ENCODE results near the gene PKD1L1. TPM values are rescaled to one million over a fixed set of nuclear protein-coding genes. Genes with fewer than 3 reads are reported as not detected.

Gene PKD1L1
- polyA plus RNA-seq, 1 of the 3 experiments (the other 2 are of a cell fraction) = 0.10 TPM

DNA sequence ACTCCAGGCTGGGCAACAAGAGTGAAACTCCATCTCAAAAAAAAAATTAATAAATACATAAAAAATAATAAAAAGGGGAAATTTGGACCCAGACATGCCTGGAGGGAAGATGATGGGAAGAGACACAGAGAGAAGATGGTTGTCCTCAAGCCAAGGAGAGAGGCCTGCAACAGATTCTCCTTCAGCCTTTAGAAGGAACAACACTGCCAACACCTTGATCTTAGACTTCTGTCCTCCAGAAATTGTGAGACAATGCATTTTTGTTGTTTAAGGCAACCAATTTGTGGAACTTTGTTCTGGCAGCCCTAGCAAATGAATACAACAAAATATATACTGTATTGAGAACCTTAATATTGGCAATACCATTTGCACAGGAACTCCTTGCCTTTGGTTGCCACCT lies 186.1 kb downstream of the PKD1L1 start:
- Histone ChIP-seq H2AFZ (ENCODE audit: low read depth) (no peak overlapping the region), H3K27ac (ENCODE audit: low read depth in 2 of 2, low read length in 1 of 2) (peak overlapping the region; percentile 99), H3K27me3 (ENCODE audit: insufficient read depth) (no peaks in the 10 kb centered on the region), H3K9ac (peak overlapping the region; percentile 75; the same call in 1 of the 2 replicates), H3K4me3 (ENCODE audit: low read depth in 2 of 2, low read length in 1 of 2) (no peak overlapping the region), H3K4me2 (peak overlapping the region; percentile 71; the same call in 1 of the 2 replicates), H3K9me3 (no peaks in the 10 kb centered on the region), H3K9me2 (no peaks in the 10 kb centered on the region), H3K79me2 (ENCODE audit: insufficient read depth) (no peaks in the 10 kb centered on the region), H3K4me1 (ENCODE audit: control insufficient read depth in 1 of 2, insufficient read depth in 2 of 2, low read depth in 1 of 2, low read length in 1 of 2) (peaks cover 38 to 39% of the 10 kb centered on the region in 2 experiments), H4K20me1 (ENCODE audit: insufficient read depth) (no peaks in the 10 kb centered on the region), H3K36me3 (replicated peaks in 1 of 2; ENCODE audit: control insufficient read depth in 1 of 2, insufficient read depth in 2 of 2, low read length in 1 of 2) (no peaks in the 10 kb centered on the region), H3F3A (replicated peaks; ENCODE audit: insufficient read depth) (peaks cover 33% of the 10 kb centered on the region)
- DNase-seq = no peak
- ChIA-PET CTCF (interaction anchor here (1.4 to 1.7 kb wide), 2 partner anchors 57 to 496 kb away, joined by 5 to 7 read pairs; no protein-coding TSS in a partner anchor), POLR2A (no interaction called here)
- TF ChIP-seq GATA2 (CRISPR knock-in tag; IDR thresholded peaks at IDR 0.05) (no peak), GABPA (IDR thresholded peaks at IDR 0.05; ENCODE audit: low read depth) (no peak), YY1 (IDR thresholded peaks at IDR 0.05; ENCODE audit: low read depth) (no peak), TEAD4 (IDR thresholded peaks at IDR 0.05; ENCODE audit: borderline replicate concordance, insufficient read depth) (no peak), NFIC (IDR thresholded peaks at IDR 0.05; ENCODE audit: borderline replicate concordance) (no peak), TAF1 (IDR thresholded peaks at IDR 0.05; ENCODE audit: borderline replicate concordance, low read depth, low read length) (no peak), FOSL2 (IDR thresholded peaks at IDR 0.05; ENCODE audit: borderline replicate concordance, low read depth) (no peak), EZH2phosphoT487 (IDR thresholded peaks at IDR 0.05; ENCODE audit: borderline replicate concordance, low read depth) (no peak), RCOR1 (IDR thresholded peaks at IDR 0.05; ENCODE audit: low read length) (no peak), NRF1 (IDR thresholded peaks at IDR 0.05; ENCODE audit: low read depth, low read length) (no peak), EP300 (IDR thresholded peaks at IDR 0.05; ENCODE audit: borderline replicate concordance in 1 of 2, low read depth in 1 of 2, low read length in 1 of 2) (no peak), RFX5 (IDR thresholded peaks at IDR 0.05; ENCODE audit: low read length) (no peak), TCF12 (IDR thresholded peaks at IDR 0.05) (no peak)
- TF ChIP-seq, protein P1, sequence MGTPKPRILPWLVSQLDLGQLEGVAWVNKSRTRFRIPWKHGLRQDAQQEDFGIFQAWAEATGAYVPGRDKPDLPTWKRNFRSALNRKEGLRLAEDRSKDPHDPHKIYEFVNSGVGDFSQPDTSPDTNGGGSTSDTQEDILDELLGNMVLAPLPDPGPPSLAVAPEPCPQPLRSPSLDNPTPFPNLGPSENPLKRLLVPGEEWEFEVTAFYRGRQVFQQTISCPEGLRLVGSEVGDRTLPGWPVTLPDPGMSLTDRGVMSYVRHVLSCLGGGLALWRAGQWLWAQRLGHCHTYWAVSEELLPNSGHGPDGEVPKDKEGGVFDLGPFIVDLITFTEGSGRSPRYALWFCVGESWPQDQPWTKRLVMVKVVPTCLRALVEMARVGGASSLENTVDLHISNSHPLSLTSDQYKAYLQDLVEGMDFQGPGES (IDR thresholded peaks at IDR 0.05; ENCODE audit: low read depth, low read length) = no peak
- TF ChIP-seq, protein P2, sequence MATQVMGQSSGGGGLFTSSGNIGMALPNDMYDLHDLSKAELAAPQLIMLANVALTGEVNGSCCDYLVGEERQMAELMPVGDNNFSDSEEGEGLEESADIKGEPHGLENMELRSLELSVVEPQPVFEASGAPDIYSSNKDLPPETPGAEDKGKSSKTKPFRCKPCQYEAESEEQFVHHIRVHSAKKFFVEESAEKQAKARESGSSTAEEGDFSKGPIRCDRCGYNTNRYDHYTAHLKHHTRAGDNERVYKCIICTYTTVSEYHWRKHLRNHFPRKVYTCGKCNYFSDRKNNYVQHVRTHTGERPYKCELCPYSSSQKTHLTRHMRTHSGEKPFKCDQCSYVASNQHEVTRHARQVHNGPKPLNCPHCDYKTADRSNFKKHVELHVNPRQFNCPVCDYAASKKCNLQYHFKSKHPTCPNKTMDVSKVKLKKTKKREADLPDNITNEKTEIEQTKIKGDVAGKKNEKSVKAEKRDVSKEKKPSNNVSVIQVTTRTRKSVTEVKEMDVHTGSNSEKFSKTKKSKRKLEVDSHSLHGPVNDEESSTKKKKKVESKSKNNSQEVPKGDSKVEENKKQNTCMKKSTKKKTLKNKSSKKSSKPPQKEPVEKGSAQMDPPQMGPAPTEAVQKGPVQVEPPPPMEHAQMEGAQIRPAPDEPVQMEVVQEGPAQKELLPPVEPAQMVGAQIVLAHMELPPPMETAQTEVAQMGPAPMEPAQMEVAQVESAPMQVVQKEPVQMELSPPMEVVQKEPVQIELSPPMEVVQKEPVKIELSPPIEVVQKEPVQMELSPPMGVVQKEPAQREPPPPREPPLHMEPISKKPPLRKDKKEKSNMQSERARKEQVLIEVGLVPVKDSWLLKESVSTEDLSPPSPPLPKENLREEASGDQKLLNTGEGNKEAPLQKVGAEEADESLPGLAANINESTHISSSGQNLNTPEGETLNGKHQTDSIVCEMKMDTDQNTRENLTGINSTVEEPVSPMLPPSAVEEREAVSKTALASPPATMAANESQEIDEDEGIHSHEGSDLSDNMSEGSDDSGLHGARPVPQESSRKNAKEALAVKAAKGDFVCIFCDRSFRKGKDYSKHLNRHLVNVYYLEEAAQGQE (IDR thresholded peaks at IDR 0.05; ENCODE audit: low read depth, low read length) = no peak
- TF ChIP-seq, protein P3, sequence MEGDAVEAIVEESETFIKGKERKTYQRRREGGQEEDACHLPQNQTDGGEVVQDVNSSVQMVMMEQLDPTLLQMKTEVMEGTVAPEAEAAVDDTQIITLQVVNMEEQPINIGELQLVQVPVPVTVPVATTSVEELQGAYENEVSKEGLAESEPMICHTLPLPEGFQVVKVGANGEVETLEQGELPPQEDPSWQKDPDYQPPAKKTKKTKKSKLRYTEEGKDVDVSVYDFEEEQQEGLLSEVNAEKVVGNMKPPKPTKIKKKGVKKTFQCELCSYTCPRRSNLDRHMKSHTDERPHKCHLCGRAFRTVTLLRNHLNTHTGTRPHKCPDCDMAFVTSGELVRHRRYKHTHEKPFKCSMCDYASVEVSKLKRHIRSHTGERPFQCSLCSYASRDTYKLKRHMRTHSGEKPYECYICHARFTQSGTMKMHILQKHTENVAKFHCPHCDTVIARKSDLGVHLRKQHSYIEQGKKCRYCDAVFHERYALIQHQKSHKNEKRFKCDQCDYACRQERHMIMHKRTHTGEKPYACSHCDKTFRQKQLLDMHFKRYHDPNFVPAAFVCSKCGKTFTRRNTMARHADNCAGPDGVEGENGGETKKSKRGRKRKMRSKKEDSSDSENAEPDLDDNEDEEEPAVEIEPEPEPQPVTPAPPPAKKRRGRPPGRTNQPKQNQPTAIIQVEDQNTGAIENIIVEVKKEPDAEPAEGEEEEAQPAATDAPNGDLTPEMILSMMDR (IDR thresholded peaks at IDR 0.05) = no peak
- TF ChIP-seq, protein P4, sequence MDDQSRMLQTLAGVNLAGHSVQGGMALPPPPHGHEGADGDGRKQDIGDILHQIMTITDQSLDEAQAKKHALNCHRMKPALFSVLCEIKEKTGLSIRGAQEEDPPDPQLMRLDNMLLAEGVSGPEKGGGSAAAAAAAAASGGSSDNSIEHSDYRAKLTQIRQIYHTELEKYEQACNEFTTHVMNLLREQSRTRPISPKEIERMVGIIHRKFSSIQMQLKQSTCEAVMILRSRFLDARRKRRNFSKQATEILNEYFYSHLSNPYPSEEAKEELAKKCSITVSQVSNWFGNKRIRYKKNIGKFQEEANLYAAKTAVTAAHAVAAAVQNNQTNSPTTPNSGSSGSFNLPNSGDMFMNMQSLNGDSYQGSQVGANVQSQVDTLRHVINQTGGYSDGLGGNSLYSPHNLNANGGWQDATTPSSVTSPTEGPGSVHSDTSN (IDR thresholded peaks at IDR 0.05) = no peak
- TF ChIP-seq, protein P5, sequence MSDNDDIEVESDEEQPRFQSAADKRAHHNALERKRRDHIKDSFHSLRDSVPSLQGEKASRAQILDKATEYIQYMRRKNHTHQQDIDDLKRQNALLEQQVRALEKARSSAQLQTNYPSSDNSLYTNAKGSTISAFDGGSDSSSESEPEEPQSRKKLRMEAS (IDR thresholded peaks at IDR 0.05; ENCODE audit: low read depth) = no peak
- TF ChIP-seq, protein P6, sequence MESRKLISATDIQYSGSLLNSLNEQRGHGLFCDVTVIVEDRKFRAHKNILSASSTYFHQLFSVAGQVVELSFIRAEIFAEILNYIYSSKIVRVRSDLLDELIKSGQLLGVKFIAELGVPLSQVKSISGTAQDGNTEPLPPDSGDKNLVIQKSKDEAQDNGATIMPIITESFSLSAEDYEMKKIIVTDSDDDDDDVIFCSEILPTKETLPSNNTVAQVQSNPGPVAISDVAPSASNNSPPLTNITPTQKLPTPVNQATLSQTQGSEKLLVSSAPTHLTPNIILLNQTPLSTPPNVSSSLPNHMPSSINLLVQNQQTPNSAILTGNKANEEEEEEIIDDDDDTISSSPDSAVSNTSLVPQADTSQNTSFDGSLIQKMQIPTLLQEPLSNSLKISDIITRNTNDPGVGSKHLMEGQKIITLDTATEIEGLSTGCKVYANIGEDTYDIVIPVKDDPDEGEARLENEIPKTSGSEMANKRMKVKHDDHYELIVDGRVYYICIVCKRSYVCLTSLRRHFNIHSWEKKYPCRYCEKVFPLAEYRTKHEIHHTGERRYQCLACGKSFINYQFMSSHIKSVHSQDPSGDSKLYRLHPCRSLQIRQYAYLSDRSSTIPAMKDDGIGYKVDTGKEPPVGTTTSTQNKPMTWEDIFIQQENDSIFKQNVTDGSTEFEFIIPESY (IDR thresholded peaks at IDR 0.05; ENCODE audit: borderline replicate concordance, low read depth) = no peak

Data from SK-N-SH (cell line).